ENCODE data around the gene UCK1.

- TF ChIP-seq, protein P1, sequence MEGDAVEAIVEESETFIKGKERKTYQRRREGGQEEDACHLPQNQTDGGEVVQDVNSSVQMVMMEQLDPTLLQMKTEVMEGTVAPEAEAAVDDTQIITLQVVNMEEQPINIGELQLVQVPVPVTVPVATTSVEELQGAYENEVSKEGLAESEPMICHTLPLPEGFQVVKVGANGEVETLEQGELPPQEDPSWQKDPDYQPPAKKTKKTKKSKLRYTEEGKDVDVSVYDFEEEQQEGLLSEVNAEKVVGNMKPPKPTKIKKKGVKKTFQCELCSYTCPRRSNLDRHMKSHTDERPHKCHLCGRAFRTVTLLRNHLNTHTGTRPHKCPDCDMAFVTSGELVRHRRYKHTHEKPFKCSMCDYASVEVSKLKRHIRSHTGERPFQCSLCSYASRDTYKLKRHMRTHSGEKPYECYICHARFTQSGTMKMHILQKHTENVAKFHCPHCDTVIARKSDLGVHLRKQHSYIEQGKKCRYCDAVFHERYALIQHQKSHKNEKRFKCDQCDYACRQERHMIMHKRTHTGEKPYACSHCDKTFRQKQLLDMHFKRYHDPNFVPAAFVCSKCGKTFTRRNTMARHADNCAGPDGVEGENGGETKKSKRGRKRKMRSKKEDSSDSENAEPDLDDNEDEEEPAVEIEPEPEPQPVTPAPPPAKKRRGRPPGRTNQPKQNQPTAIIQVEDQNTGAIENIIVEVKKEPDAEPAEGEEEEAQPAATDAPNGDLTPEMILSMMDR (IDR thresholded peaks at IDR 0.05): peak in 1 of 6 experiments; percentile 7
- TF ChIP-seq POLR2A (IDR thresholded peaks at IDR 0.05): no peak
These were observed 27.2 kb downstream of the UCK1 start for GRCh38 chr9:131503626-131504465.

Measured in esophagus squamous epithelium (tissue), 4 donors.